HepG2 (cell line): ENCODE data around the gene ADGRV1. TPM values are rescaled to one million over a fixed set of nuclear protein-coding genes. Genes with fewer than 3 reads are reported as not detected.

Experiments used
- ATAC-seq: fragments of 200-7000 bp; cut with Tn5 transposase; 3 replicates; pipeline ENCODE4 v1.9.1; 2020; ENCODE audit warnings: mild to moderate bottlenecking, moderate library complexity
- BruUV-seq: library from RNA; stranded (reverse); fragments of 400-500 nt; replicated peaks from 2 replicates; lab custom pipeline; 2021; lab: Mats Ljungman, UMichigan
- CTCF ChIA-PET: fragments of 300-600 bp; formaldehyde crosslinking; extraction: SDS; loops from one replicate; lab custom pipeline; 2021; ENCODE audit warnings: low total read pairs, inconsistent platforms, low intra/inter-chr PET ratio; lab: Yijun Ruan, JAX
- POLR2A ChIA-PET: fragments of 350-600 bp; sonication (Branson Sonifier 250); formaldehyde crosslinking; loops from one replicate; lab custom pipeline; 2020; ENCODE audit warnings: antibody characterized with exemption, inconsistent platforms; lab: Yijun Ruan, JAX
- DNase-seq: peaks from one replicate; pipeline ENCODE4 v3.0.0-alpha.2; 2015; ENCODE audit warnings: low spot score
- FAIRE-seq: peaks from 3 replicates; lab custom pipeline; 2011; peaks lifted over from hg19 to GRCh38; lab: Jason Lieb, UNC
- H2AFZ ChIP-seq: one replicate; pipeline ENCODE4 v1.6.1; 2011; ENCODE audit warnings: low read length, inconsistent platforms
- H3K27ac ChIP-seq: fragments of 300-600 bp; 3 replicates; pipeline ENCODE4 v1.8.0; 2011; ENCODE audit warnings: mixed run types, mild to moderate bottlenecking, mixed read lengths, low read length, inconsistent platforms; ENCODE audit not compliant: insufficient read depth; ENCODE audit errors: extremely low read length
- H3K27me3 ChIP-seq, 2 experiments: fragments of 200-600 bp in 1 of 2; 2 replicates in 1 of 2; 3 replicates in 1 of 2; pipeline versions ENCODE4 v1.6.0 to v1.8.0; 2011; ENCODE audit warnings: low read length in 2 of 2, mild to moderate bottlenecking in 2 of 2, moderate library complexity in 2 of 2, inconsistent platforms in 1 of 2; ENCODE audit not compliant: insufficient read depth in 2 of 2, control insufficient read depth in 1 of 2
- H3K36me3 ChIP-seq, 2 experiments: fragments of 200-600 bp in 1 of 2; replicated peaks in 1 of 2; 2 replicates in 1 of 2; 3 replicates in 1 of 2; pipeline versions ENCODE4 v1.5.1 to v1.8.0; 2011; ENCODE audit warnings: low read length in 2 of 2, inconsistent platforms in 1 of 2; ENCODE audit not compliant: insufficient read depth in 2 of 2, control insufficient read depth in 1 of 2
- H3K4me1 ChIP-seq: 2 replicates; pipeline ENCODE4 v1.5.1; 2012; ENCODE audit warnings: low read length, inconsistent platforms; ENCODE audit not compliant: insufficient read depth
- H3K4me2 ChIP-seq: 2 replicates; pipeline ENCODE4 v1.6.0; 2011; ENCODE audit warnings: low read depth, low read length, inconsistent platforms
- H3K4me3 ChIP-seq, 3 experiments: fragments of 200-600 bp in 1 of 3; sonication (generic), shearing (Covaris generic) in 1 of 3; replicated peaks in 1 of 3; 2 replicates each; pipeline ENCODE4 v1.5.1; 2011 to 2016; ENCODE audit warnings: low read length in 3 of 3, inconsistent platforms in 2 of 3, low read depth in 2 of 3, mild to moderate bottlenecking in 2 of 3, control low read depth in 1 of 3, mixed read lengths in 1 of 3; ENCODE audit not compliant: insufficient read depth in 1 of 3
- H3K79me2 ChIP-seq: one replicate; pipeline ENCODE4 v1.6.1; 2011; ENCODE audit warnings: low read length, inconsistent platforms; ENCODE audit not compliant: insufficient read depth
- H3K9ac ChIP-seq: 2 replicates; pipeline ENCODE4 v1.6.0; 2011; ENCODE audit warnings: mild to moderate bottlenecking, low read depth, low read length, inconsistent platforms; ENCODE audit not compliant: insufficient read depth
- H3K9me3 ChIP-seq: 2 replicates; pipeline ENCODE4 v1.5.1; 2012; ENCODE audit warnings: mild to moderate bottlenecking, low read length
- H4K20me1 ChIP-seq: 2 replicates; pipeline ENCODE4 v1.6.0; 2011; ENCODE audit warnings: inconsistent platforms, mild to moderate bottlenecking, low read length, moderate library complexity; ENCODE audit not compliant: insufficient read depth
- ATF6 ChIP-seq: sonication (generic); formaldehyde crosslinking; conservative IDR thresholded peaks from 2 replicates; pipeline ENCODE4 v1.4.0; 2020; ENCODE audit warnings: missing genetic modification reagents
- CBX1 ChIP-seq: IDR thresholded peaks from one replicate; pipeline ENCODE4 v1.6.1; 2016; ENCODE audit warnings: antibody characterized with exemption, low read depth
- ETV6 ChIP-seq: sonication (generic); formaldehyde crosslinking; conservative IDR thresholded peaks from 2 replicates; pipeline ENCODE4 v1.4.0; 2020; ENCODE audit warnings: missing genetic modification reagents
- PAF1 ChIP-seq: IDR thresholded peaks from 2 replicates; pipeline ENCODE4 v1.6.1; 2016; ENCODE audit warnings: missing genetic modification reagents, missing compliant biosample characterization
- RBFOX2 ChIP-seq: fragments of 200-400 bp; formaldehyde crosslinking; IDR thresholded peaks from 2 replicates; pipeline ENCODE4 v1.6.1; 2017; ENCODE audit warnings: low read depth, mild to moderate bottlenecking, low read length
- REL ChIP-seq: sonication (generic); formaldehyde crosslinking; conservative IDR thresholded peaks from 2 replicates; pipeline ENCODE4 v1.8.0; 2022; ENCODE audit warnings: mild to moderate bottlenecking, missing genetic modification reagents, moderate library complexity
- RORA ChIP-seq: sonication (generic); formaldehyde crosslinking; IDR thresholded peaks from 2 replicates; pipeline ENCODE4 v1.5.0; 2020; ENCODE audit warnings: mild to moderate bottlenecking, missing genetic modification reagents, moderate library complexity
- SMARCE1 ChIP-seq: fragments of 450-650 bp; IDR thresholded peaks from 2 replicates; pipeline ENCODE4 v1.6.1; 2017; ENCODE audit warnings: borderline replicate concordance
- STAT6 ChIP-seq: sonication (generic); formaldehyde crosslinking; IDR thresholded peaks from 2 replicates; pipeline ENCODE4 v1.4.0; 2020; ENCODE audit warnings: missing genetic modification reagents, mild to moderate bottlenecking, borderline replicate concordance
- TBX3 ChIP-seq: fragments of 450-650 bp; IDR thresholded peaks from 2 replicates; pipeline ENCODE4 v1.6.1; 2017; ENCODE audit warnings: antibody characterized with exemption, mild to moderate bottlenecking, inconsistent platforms, borderline replicate concordance
- ZBTB37 ChIP-seq: sonication (generic); formaldehyde crosslinking; IDR thresholded peaks from 2 replicates; pipeline ENCODE4 v1.4.0; 2020; ENCODE audit warnings: mild to moderate bottlenecking, missing genetic modification reagents
- ZNF12 ChIP-seq: sonication (generic); formaldehyde crosslinking; IDR thresholded peaks from 2 replicates; pipeline ENCODE4 v1.5.0; 2020; ENCODE audit warnings: missing genetic modification reagents
- ZNF230 ChIP-seq: sonication (generic); formaldehyde crosslinking; IDR thresholded peaks from 2 replicates; pipeline ENCODE4 v1.4.0; 2020; ENCODE audit warnings: mild to moderate bottlenecking, missing genetic modification reagents
- ZNF512B ChIP-seq: sonication (generic); formaldehyde crosslinking; IDR thresholded peaks from 2 replicates; pipeline ENCODE4 v1.5.1; 2020; ENCODE audit warnings: missing genetic modification reagents, mild to moderate bottlenecking, borderline replicate concordance
- ZNF547 ChIP-seq: sonication (generic); formaldehyde crosslinking; IDR thresholded peaks from 2 replicates; pipeline ENCODE4 v1.5.1; 2020; ENCODE audit warnings: mild to moderate bottlenecking, missing genetic modification reagents
- ZNF644 ChIP-seq: IDR thresholded peaks from 2 replicates; pipeline ENCODE4 v1.6.1; 2016; ENCODE audit warnings: low read depth
- ZNF879 ChIP-seq: sonication (generic); formaldehyde crosslinking; IDR thresholded peaks from 2 replicates; pipeline ENCODE4 v1.8.1; 2023; ENCODE audit warnings: missing genetic modification reagents
- in situ Hi-C: cut with HindIII; loops from 2 replicates; pipeline ENCODE4 v1.10.0; 2017; ENCODE audit warnings: low pct_unique_long_range_greater_than_20kb; ENCODE audit not compliant: extremely low pct_ligation_motif_present
- intact Hi-C: fragments of 100-400 bp; cut with micrococcal nuclease; formaldehyde crosslinking; loops from one replicate; pipeline ENCODE4 v1.10.0; 2022; ENCODE audit not compliant: unreplicated experiment
- polyA plus RNA-seq, 8 experiments: library from polyadenylated mRNA; depleted of rRNA in 3 of 8; stranded (reverse) in 7 of 8; unstranded in 1 of 8; fragments of >200 nt; fragmentation: Illumina TruSeq in 4 of 8; extraction: Trizol in 4 of 8; gene quantifications; 2 replicates each; pipeline versions ENCODE4 v1.2.1 to v1.2.3, GENCODE V29; 2011 to 2016; ENCODE audit warnings: low read depth in 4 of 8, missing spikeins in 1 of 8, mixed read lengths in 1 of 8; ENCODE audit not compliant: insufficient read depth in 1 of 8
- total RNA-seq, 5 experiments: library from RNA; depleted of rRNA; stranded (reverse); fragments of >200 nt; fragmentation: Illumina TruSeq; extraction: Trizol; gene quantifications; 2 replicates each; pipeline ENCODE4 v1.2.3, GENCODE V29; 2016; ENCODE audit warnings: low read depth in 1 of 5

ADGRV1 gene
- total and polyA plus RNA-seq, 2 of the 13 experiments (the other 11 are each of a cell fraction or from before 2014, with no cell fraction given) = 1.7 to 3.9 TPM

GRCh38 chr5:90700299-90700698, 141.7 kb downstream of the ADGRV1 start (continued):
- TF ChIP-seq RBFOX2 (no peak), RORA (CRISPR knock-in tag) (no peak), ZNF644 (CRISPR knock-in tag) (no peak), ZNF230 (CRISPR knock-in tag) (no peak), TBX3 (no peak), ATF6 (CRISPR knock-in tag) (no peak), ZNF879 (CRISPR knock-in tag) (no peak), ZNF547 (no peak)

- H3K36me3 ChIP-seq = no peaks in the 10 kb centered on the region
- H3K4me3 ChIP-seq = no peak overlapping the region
- intact Hi-C loops (no loop called here), in situ Hi-C loops (loop anchor here (10.0 kb wide), 1 partner anchor 81 kb away; no protein-coding TSS in a partner anchor)
- CTCF ChIA-PET = no interaction called here
- FAIRE-seq = no peak
- H3K9ac ChIP-seq = no peak overlapping the region
- H3K9me3 ChIP-seq = no peaks in the 10 kb centered on the region
- BruUV-seq = no TSS peak
- DNase-seq = no peak
- no peaks in the 10 kb centered on the region for H3K27me3 ChIP-seq
- H3K4me2 ChIP-seq = no peak overlapping the region
- no peaks in the 10 kb centered on the region for H4K20me1 ChIP-seq
- H3K4me1 ChIP-seq = no peaks in the 10 kb centered on the region
- no peak for ATAC-seq
- H2AFZ ChIP-seq = no peak overlapping the region
- POLR2A ChIA-PET = no interaction called here
- no peak overlapping the region for H3K27ac ChIP-seq
- no peaks in the 10 kb centered on the region for H3K79me2 ChIP-seq
- TF ChIP-seq ZNF12 (CRISPR knock-in tag) (no peak), ZBTB37 (CRISPR knock-in tag) (no peak), ETV6 (CRISPR knock-in tag) (no peak), REL (CRISPR knock-in tag) (no peak), CBX1 (no peak), PAF1 (no peak), SMARCE1 (no peak), ZNF512B (CRISPR knock-in tag) (no peak), STAT6 (no peak), RBFOX2 (no peak)
Measured at GRCh38 chr5:90703932-90704331, 145.3 kb downstream of the ADGRV1 start.
